ENCODE results near the gene COL5A1.
A peak's percentile ranks its signal among the peaks of the same experiment; 100 is the strongest.
"Not testable (repeated sequence)": the region's sequence is repeated elsewhere in the genome, so short reads cannot be mapped to it uniquely, and the experiment has no call there.

The COL5A1 gene

DNA sequence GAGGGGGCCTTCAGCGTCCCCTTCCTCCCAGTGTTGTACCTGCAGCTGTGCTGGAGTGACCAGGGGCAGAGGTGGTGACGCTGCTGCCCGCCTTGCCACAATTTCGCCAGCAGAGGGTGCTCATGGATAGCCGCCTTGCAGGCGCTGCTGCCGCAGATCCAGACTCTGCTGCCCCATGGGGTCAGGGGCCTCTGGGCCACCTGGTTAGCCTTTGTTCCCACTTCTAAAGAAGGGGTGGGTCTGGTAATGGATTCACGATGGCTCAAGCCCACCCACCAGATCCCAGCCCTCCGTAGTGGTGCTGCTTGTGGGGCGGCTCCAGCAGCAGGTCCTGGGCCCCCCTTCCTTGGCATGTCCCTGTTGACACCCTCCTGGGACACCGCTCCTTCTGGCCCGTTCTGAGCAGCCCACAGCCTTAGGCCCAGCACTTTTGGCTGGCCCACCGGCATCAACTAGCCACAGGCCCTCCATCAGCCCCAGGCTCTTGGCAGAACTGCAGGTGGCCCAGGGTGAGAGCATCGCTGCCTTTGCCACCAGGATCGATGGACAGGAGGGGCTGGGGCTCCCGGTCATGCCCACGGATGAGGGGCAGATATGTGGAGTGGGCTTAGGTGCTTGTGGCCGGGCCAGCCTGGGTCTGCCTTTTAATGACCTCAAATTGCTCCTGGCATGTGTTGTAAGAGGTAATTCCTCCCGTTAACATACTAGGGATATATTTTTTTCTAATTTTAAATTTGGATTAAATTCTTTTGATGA, 57.2 kb downstream of the COL5A1 start:
- DNase-seq = peak; percentile 74
- in situ Hi-C loops (cut with MboI; ENCODE audit: low pct_unique_long_range_greater_than_20kb, low sequenced_read_pairs) = no loop called here

- in situ Hi-C loops (cut with MboI; ENCODE audit: low pct_unique_long_range_greater_than_20kb, low sequenced_read_pairs) = no loop called here
- no peak for DNase-seq
These were observed 57.7 kb downstream of the COL5A1 start for GRCh38 chr9:134699343-134699740.

DNA sequence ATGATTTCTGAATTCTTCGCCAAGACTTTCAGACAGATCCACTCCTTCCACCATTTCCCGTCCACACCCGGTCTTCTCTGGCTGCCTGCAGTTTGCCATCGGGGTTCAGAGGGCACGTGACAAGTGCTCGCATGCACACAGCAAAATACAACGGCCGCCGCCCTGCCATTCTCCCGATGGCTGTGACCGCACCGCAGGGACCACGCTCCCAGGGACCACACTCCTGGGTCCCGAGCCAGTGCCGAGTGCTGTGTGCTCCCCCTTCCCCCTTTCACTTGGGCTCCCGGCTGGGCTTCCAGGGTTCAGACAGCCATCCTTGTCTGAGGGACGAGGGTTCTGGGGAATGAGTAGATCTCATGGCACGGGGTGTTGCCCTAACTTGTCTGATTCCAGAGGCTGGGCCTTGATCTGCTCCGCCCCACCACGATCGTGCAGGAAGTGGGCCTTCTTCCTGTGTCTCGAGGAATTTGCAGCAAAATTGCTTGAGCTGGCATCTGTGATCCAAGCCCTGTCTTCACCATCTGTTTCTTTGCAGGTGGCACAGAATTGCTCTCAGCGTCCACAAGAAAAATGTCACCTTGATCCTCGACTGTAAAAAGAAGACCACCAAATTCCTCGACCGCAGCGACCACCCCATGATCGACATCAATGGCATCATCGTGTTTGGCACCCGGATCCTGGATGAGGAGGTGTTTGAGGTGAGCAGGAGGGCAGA, 59.2 kb downstream of the COL5A1 start:
- in situ Hi-C loops (cut with MboI; ENCODE audit: low pct_unique_long_range_greater_than_20kb, low sequenced_read_pairs) = no loop called here

DNA sequence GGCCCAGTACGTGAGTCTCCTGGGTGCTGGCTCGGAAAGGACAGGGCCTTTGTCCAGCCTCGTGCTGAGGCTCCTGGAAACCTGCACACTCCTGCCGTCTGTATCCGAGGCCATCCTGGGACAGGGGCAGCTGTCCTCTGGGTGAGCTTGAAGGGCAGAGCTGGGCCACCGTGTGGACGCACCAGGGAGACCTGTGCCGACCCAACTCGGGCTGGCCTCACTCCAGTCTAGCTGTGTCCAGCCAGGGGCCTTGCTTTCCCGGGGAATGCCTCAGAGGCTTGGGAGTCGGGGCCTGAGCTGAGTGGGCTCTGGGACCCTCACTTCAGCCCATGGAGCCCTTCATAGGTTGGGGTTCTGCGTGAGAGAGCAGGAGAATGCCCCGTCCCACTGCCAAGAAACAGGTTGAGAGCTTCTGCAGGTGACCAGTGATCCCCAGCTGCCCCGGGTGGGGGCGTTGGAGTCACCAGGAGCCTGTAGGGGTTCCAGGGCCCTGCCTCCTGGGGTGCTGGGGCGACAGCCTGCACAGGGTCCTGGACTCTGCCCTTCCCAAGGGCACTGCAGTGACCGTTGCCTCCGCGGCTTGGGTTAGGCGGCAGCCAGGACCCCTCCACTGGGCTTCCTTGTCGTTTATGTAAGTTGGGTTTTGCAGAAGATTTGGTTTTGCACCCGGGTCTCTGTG, 60.1 kb downstream of the COL5A1 start:
- no peak for DNase-seq
- in situ Hi-C loops (cut with MboI; ENCODE audit: low pct_unique_long_range_greater_than_20kb, low sequenced_read_pairs) = no loop called here

More for the DNA sequence above, 59.2 kb downstream of the COL5A1 start:
- no peak for DNase-seq

- in situ Hi-C loops (cut with MboI; ENCODE audit: low pct_unique_long_range_greater_than_20kb, low sequenced_read_pairs) = no loop called here
These were observed 60.7 kb downstream of the COL5A1 start for GRCh38 chr9:134702291-134702690.

DNA sequence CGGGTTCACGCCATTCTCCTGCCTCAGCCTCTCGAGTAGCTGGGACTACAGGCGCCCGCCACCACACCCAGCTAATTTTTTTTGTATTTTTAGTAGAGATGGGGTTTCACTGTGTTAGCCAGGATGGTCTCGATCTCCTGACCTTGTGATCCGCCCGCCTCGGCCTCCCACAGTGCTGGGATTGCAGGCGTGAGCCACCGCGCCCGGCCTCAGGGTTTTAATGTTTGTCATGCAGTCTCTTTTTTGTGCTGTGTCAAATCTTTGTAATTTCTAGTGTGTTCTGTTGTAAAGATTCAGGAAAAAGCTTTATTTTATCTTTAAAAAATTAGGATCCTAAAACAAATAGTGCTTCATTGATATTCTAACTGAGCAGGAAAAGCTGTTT, 62.1 kb downstream of the COL5A1 start:
- in situ Hi-C loops (cut with MboI; ENCODE audit: low pct_unique_long_range_greater_than_20kb, low sequenced_read_pairs); DNase-seq: not testable (repeated sequence)

More at GRCh38 chr9:134702291-134702690, 60.7 kb downstream of the COL5A1 start:
- no peak for DNase-seq

DNA sequence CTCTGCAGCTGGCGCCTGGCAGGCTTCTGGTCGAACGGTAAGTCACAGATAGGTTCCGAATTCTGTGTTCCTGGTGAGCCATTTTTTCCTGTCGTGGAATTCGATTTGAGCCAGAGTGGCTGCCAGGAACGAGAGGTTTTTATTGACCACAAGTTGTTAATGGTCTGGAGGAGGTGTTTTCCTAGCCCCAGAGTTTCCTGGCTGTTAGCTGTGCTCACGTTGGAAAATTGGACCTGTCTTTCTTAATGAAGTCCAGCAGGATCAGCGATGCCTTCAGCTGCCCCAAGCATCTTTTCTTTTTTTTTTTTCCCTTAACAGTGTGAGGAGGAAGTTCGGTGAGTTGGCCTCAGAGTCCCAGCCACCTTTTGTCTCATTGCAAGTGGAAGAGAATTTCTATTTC, 62.9 kb downstream of the COL5A1 start:
- DNase-seq = no peak
- in situ Hi-C loops (cut with MboI; ENCODE audit: low pct_unique_long_range_greater_than_20kb, low sequenced_read_pairs) = no loop called here

DNA sequence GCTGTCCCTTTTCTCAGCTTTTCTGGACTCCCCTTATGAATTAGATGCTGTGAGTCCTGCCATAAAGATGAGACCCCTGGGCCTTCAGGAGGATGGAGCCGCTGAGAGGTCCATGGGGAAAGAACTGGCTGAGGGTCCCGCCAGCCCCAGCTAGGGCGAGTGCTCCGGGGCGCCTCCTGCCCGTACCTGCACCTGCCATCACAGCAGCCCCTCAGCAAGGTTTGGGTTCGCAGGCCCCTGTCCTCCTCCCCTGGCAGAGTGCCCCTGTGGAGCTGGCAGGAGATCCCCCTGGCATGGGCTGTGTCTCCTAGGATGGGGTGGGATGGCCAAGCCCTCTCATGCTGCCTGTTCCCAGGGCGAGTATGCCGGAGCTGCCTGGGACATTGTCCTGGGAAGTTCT, 64.2 kb downstream of the COL5A1 start:
- DNase-seq = no peak
- in situ Hi-C loops (cut with MboI; ENCODE audit: low pct_unique_long_range_greater_than_20kb, low sequenced_read_pairs) = no loop called here

DNA sequence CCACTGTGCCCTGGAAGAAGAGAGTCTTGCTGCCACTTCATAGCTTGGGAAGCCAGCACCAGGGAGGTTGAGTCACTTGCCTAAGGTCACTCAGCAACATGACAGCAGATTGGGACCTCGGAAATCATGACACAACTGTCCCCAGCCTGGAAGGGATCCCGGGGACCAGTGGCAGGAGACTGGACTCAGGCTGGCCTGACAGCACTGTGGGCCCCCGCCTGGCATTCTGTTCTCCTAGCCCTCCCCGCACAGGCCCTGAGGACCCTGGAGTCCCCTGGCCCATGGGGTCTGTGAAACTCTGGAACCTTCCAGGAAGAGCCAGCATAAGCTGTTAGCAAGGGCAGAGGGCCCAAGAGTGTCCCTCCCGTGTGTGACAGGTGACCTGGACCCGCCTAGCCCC, 64.9 kb downstream of the COL5A1 start:
- in situ Hi-C loops (cut with MboI; ENCODE audit: low pct_unique_long_range_greater_than_20kb, low sequenced_read_pairs) = no loop called here
- no peak for DNase-seq

DNA sequence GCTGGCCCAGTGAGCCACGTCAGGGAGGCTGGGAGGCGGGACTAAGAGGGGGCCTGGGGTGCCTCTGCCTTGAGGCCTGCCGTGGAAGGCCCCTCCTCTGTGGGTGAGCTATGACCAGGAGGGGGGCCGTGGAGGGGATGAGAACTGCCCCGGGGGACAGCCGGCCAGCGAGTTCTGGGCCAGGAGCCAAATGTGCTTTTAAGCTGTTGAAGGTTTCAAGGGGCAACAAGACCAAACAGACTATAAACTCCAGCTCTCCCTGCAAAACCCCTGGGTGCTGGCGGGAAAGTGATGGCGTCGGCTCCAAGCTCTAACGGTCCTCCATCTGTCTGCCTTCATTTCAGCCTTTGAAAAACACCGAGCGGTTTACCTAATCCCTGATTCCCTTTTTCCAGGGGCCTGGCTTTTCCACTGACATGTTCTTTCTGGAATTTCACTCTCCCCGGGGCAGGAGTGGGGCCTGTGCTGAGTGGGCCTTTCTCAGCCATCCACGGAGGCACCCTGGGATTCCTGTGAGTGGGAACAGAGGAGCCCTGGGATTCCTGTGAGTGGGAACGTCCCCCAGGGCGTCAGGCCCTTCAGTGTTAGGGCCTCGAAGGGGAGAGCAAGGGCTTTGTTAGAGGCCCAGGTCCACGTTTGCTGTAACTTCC, 65.6 kb downstream of the COL5A1 start:
- in situ Hi-C loops (cut with MboI; ENCODE audit: low pct_unique_long_range_greater_than_20kb, low sequenced_read_pairs) = no loop called here
- no peak for DNase-seq

- DNase-seq = no peak
- in situ Hi-C loops (cut with MboI; ENCODE audit: low pct_unique_long_range_greater_than_20kb, low sequenced_read_pairs) = no loop called here
These were observed 66.4 kb downstream of the COL5A1 start for GRCh38 chr9:134707731-134708671.

- in situ Hi-C loops (cut with MboI; ENCODE audit: low pct_unique_long_range_greater_than_20kb, low sequenced_read_pairs) = no loop called here
- no peak for DNase-seq
These were observed 67.1 kb downstream of the COL5A1 start for GRCh38 chr9:134708672-134709038.

- DNase-seq = no peak
- in situ Hi-C loops (cut with MboI; ENCODE audit: low pct_unique_long_range_greater_than_20kb, low sequenced_read_pairs) = no loop called here
These were observed 68.1 kb downstream of the COL5A1 start for GRCh38 chr9:134709512-134710270.

DNA sequence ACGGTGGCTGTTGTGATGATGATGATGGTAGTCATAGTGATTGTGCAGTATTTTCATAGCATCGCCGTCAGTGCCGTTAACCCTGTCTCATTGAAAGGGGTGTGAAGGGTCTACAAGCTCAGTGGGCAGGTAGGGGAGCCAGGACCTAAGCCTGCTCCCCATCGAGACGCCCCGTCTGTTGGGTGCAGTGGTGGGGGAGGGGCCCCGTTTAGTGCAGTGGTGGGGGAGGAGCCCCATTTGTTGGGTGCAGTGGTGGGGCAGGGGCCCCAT, 68.6 kb downstream of the COL5A1 start:
- in situ Hi-C loops (cut with MboI; ENCODE audit: low pct_unique_long_range_greater_than_20kb, low sequenced_read_pairs) = no loop called here

GRCh38 chr9:134710901-134711300, 69.3 kb downstream of the COL5A1 start:
- in situ Hi-C loops (cut with MboI; ENCODE audit: low pct_unique_long_range_greater_than_20kb, low sequenced_read_pairs) = no loop called here
- no peak for DNase-seq

More for the DNA sequence above, 68.6 kb downstream of the COL5A1 start:
- DNase-seq = no peak

DNA sequence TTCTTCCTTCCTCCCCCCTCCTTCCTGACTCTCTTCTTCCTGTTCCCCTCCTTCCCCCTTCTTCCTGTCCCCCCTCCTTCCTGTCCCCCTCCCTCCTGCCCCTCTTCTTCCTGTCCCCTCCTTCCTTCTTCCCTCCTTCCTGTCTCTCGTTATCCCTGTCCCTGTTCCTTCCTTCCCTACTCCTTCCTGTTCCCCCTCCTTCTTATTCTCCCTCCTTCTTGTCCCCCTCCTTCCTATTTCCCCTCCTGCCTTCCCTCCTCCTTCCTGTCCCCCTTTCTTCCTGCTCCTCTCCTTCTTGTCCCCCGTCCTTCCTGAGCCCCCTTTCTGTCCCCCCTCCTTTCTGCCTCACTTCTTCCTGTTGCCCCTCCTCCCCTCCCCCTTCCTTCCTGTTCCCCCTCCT, 70.6 kb downstream of the COL5A1 start:
- in situ Hi-C loops (cut with MboI; ENCODE audit: low pct_unique_long_range_greater_than_20kb, low sequenced_read_pairs) = no loop called here
- DNase-seq = no peak

GRCh38 chr9:134712926-134713325, 71.3 kb downstream of the COL5A1 start:
- DNase-seq = no peak
- in situ Hi-C loops (cut with MboI; ENCODE audit: low pct_unique_long_range_greater_than_20kb, low sequenced_read_pairs) = no loop called here

- in situ Hi-C loops (cut with MboI; ENCODE audit: low pct_unique_long_range_greater_than_20kb, low sequenced_read_pairs) = not testable (repeated sequence)
These were observed 73.9 kb downstream of the COL5A1 start for GRCh38 chr9:134715536-134715935.

More at GRCh38 chr9:134715536-134715935, 73.9 kb downstream of the COL5A1 start:
- DNase-seq = not testable (repeated sequence)

Measured in KBM-7 (cell line).